H9 (cell line): ENCODE measurements around the gene PUM2. TPM values are rescaled to one million over a fixed set of nuclear protein-coding genes. Genes with fewer than 3 reads are reported as not detected.
A peak's percentile ranks its signal among the peaks of the same experiment; 100 is the strongest.

Source experiments
- DNase-seq: peaks from one replicate; pipeline ENCODE4 v3.0.0-alpha.2; 2017
- H2AFZ ChIP-seq: one replicate; pipeline ENCODE4 v1.6.1; 2013; ENCODE audit warnings: mild to moderate bottlenecking, low read length, control low read depth, moderate library complexity
- H2AK5ac ChIP-seq: 2 replicates; pipeline ENCODE4 v1.6.1; 2013; ENCODE audit warnings: low read length, control low read depth, mixed read lengths; ENCODE audit not compliant: insufficient read length
- H2BK120ac ChIP-seq: one replicate; pipeline ENCODE4 v1.6.1; 2013; ENCODE audit warnings: low read depth, mild to moderate bottlenecking, low read length, control low read depth, inconsistent platforms; ENCODE audit not compliant: poor library complexity, severe bottlenecking
- H2BK12ac ChIP-seq: 2 replicates; pipeline ENCODE4 v1.6.1; 2013; ENCODE audit warnings: low read length, control low read depth, mixed read lengths, low read depth; ENCODE audit not compliant: insufficient read length
- H2BK15ac ChIP-seq: 2 replicates; pipeline ENCODE4 v1.6.1; 2013; ENCODE audit warnings: low read depth, low read length, control low read depth
- H2BK20ac ChIP-seq: one replicate; pipeline ENCODE4 v1.6.1; 2013; ENCODE audit warnings: low read depth, mild to moderate bottlenecking, low read length, control low read depth, inconsistent platforms; ENCODE audit not compliant: poor library complexity, severe bottlenecking
- H2BK5ac ChIP-seq: 2 replicates; pipeline ENCODE4 v1.6.1; 2013; ENCODE audit warnings: low read length, control low read depth, mixed read lengths; ENCODE audit not compliant: insufficient read length
- H3K14ac ChIP-seq: 2 replicates; pipeline ENCODE4 v1.6.1; 2013; ENCODE audit warnings: low read length, control low read depth; ENCODE audit not compliant: insufficient read depth
- H3K18ac ChIP-seq: 2 replicates; pipeline ENCODE4 v1.6.1; 2013; ENCODE audit warnings: low read depth, mild to moderate bottlenecking, mixed read lengths, low read length, control low read depth; ENCODE audit not compliant: insufficient read length
- H3K23ac ChIP-seq: 2 replicates; pipeline ENCODE4 v1.6.1; 2013; ENCODE audit warnings: low read length, control low read depth, mixed read lengths, low read depth; ENCODE audit not compliant: insufficient read length
- H3K23me2 ChIP-seq: 2 replicates; pipeline ENCODE4 v1.6.1; 2013; ENCODE audit warnings: low read depth, mild to moderate bottlenecking, mixed read lengths, low read length, control low read depth; ENCODE audit not compliant: insufficient read length, poor library complexity, severe bottlenecking
- H3K27ac ChIP-seq: 2 replicates; pipeline ENCODE4 v1.5.1; 2013; ENCODE audit warnings: low read length, control low read depth, mixed read lengths, low read depth; ENCODE audit not compliant: insufficient read length
- H3K27me3 ChIP-seq: 2 replicates; pipeline ENCODE4 v1.6.1; 2013; ENCODE audit warnings: low read length, control low read depth, inconsistent platforms; ENCODE audit not compliant: insufficient read depth
- H3K4ac ChIP-seq: 2 replicates; pipeline ENCODE4 v1.6.1; 2013; ENCODE audit warnings: low read depth, mild to moderate bottlenecking, control low read depth, inconsistent platforms, low read length, moderate library complexity
- H3K4me1 ChIP-seq: 2 replicates; pipeline ENCODE4 v1.6.1; 2013; ENCODE audit warnings: low read length, control low read depth, inconsistent platforms; ENCODE audit not compliant: insufficient read depth
- H3K4me2 ChIP-seq: 2 replicates; pipeline ENCODE4 v1.6.1; 2013; ENCODE audit warnings: low read length, control low read depth, mixed read lengths; ENCODE audit not compliant: insufficient read length, insufficient read depth
- H3K56ac ChIP-seq: 2 replicates; pipeline ENCODE4 v1.6.1; 2013; ENCODE audit warnings: low read depth, mild to moderate bottlenecking, mixed read lengths, low read length, control low read depth; ENCODE audit not compliant: insufficient read length
- H3K79me1 ChIP-seq: 2 replicates; pipeline ENCODE4 v1.6.1; 2013; ENCODE audit warnings: low read depth, mild to moderate bottlenecking, moderate library complexity, low read length, control low read depth, inconsistent platforms; ENCODE audit not compliant: insufficient read depth, poor library complexity, severe bottlenecking
- H3K79me2 ChIP-seq: 2 replicates; pipeline ENCODE4 v1.6.1; 2013; ENCODE audit warnings: low read length, control low read depth, inconsistent platforms; ENCODE audit not compliant: insufficient read depth
- H3K9ac ChIP-seq: 2 replicates; pipeline ENCODE4 v1.6.1; 2013; ENCODE audit warnings: low read length, control low read depth, mixed read lengths; ENCODE audit not compliant: insufficient read length; ENCODE audit errors: extremely low read depth
- H3K9me3 ChIP-seq: one replicate; pipeline ENCODE4 v1.6.1; 2013; ENCODE audit warnings: low read depth, low read length, inconsistent platforms; ENCODE audit not compliant: control insufficient read depth
- H3T11ph ChIP-seq: one replicate; pipeline ENCODE4 v1.6.1; 2013; ENCODE audit warnings: mild to moderate bottlenecking, low read length, control low read depth, inconsistent platforms
- H4K20me1 ChIP-seq: one replicate; pipeline ENCODE4 v1.6.1; 2013; ENCODE audit not compliant: control insufficient read depth, insufficient read length, insufficient read depth
- H4K5ac ChIP-seq: 2 replicates; pipeline ENCODE4 v1.6.1; 2013; ENCODE audit warnings: low read depth, mild to moderate bottlenecking, mixed read lengths, low read length, control low read depth; ENCODE audit not compliant: insufficient read length
- H4K8ac ChIP-seq: replicated peaks from 2 replicates; pipeline ENCODE4 v1.6.1; 2013; ENCODE audit warnings: low read length, control low read depth, mixed read lengths, low read depth; ENCODE audit not compliant: insufficient read length
- H4K91ac ChIP-seq: 2 replicates; pipeline ENCODE4 v1.6.1; 2013; ENCODE audit warnings: low read depth, mild to moderate bottlenecking, moderate library complexity, mixed read lengths, low read length, control low read depth; ENCODE audit not compliant: insufficient read length
- H3K27ac Mint-ChIP-seq, 3 experiments: 2 replicates in 2 of 3; 3 replicates in 1 of 3; pipeline ENCODE4 v1.8.0; 2020 to 2021; ENCODE audit warnings: mixed read lengths in 3 of 3, mild to moderate bottlenecking in 1 of 3, moderate library complexity in 1 of 3
- H3K27me3 Mint-ChIP-seq: 2 replicates; pipeline ENCODE4 v1.8.0; 2021; ENCODE audit warnings: low read depth, mild to moderate bottlenecking, moderate library complexity, mixed read lengths
- H3K36me3 Mint-ChIP-seq, 3 experiments: 2 replicates in 2 of 3; 3 replicates in 1 of 3; pipeline ENCODE4 v1.8.0; 2020 to 2021; ENCODE audit warnings: low read depth in 3 of 3, mixed read lengths in 3 of 3; ENCODE audit not compliant: insufficient read depth in 1 of 3
- H3K4me1 Mint-ChIP-seq, 2 experiments: 2 replicates each; pipeline ENCODE4 v1.8.0; 2020; ENCODE audit warnings: mixed read lengths in 2 of 2
- H3K4me3 Mint-ChIP-seq, 2 experiments: 2 replicates in 1 of 2; 3 replicates in 1 of 2; pipeline ENCODE4 v1.8.0; 2020 to 2021; ENCODE audit warnings: mild to moderate bottlenecking in 2 of 2, mixed read lengths in 2 of 2, moderate library complexity in 1 of 2
- H3K9me3 Mint-ChIP-seq, 2 experiments: 2 replicates in 1 of 2; 3 replicates in 1 of 2; pipeline ENCODE4 v1.8.0; 2020; ENCODE audit warnings: mild to moderate bottlenecking in 2 of 2, mixed read lengths in 2 of 2, moderate library complexity in 1 of 2
- WGBS: extraction: QIAGEN DNeasy Blood & Tissue Kit; methylation state at CpG from one replicate; pipeline ENCODE4 v1.1.7; 2013; ENCODE audit warnings: missing lambda C conversion rate, low lambda C conversion rate, mixed read lengths; ENCODE audit not compliant: insufficient read length; ENCODE audit errors: extremely low coverage; 5-methylcytosine and 5-hydroxymethylcytosine counted together
- total RNA-seq: library from RNA; stranded (reverse); gene quantifications from 2 replicates; pipeline ENCODE4 v1.2.1, GENCODE V29; 2021
- TF ChIP-seq, protein P1 (sequence below): fragments of 200-600 bp; sonication (generic); conservative IDR thresholded peaks from 3 replicates; pipeline ENCODE4 v1.8.0; 2021; ENCODE audit warnings: antibody characterized with exemption, mild to moderate bottlenecking

PUM2 gene
- total RNA-seq, 1 experiment from 2014 or later = 96.6 TPM

DNA sequence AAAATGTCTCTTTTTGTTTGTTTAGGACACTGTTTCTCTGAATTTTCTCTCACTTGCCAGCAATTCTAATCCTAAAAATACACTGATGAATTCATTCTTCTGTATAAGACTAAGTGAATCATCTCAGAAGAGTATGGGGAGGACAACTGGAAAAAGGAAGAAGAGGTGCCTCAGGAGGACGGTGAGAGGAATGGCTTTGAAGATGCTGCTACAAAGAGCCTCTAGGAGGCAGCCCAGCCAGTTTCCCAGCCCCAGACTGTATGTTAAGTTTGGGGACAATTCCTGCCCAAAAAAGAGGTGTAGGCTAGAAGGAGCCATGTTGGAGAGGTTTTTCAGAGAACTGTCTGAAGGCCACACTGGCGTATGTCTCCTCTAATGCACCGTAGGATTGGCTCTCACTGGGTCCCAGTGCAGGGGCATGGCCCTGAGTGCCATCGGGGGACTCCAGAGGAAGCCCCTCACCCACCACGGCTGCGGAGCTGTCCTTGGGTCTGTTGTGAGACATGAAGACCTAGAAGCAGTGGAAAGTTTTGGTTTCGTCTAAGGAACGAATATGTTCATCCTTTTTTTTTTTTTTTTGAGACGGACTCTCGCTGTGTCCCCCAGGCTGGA, 122.6 kb downstream of the PUM2 start:
- Mint-ChIP-seq H3K27ac (no peak overlapping the region), H3K4me1 (peaks cover 24 to 30% of the 10 kb centered on the region in 2 experiments), H3K4me3 (no peak overlapping the region; a peak in 1 of 5 replicates), H3K9me3 (peaks cover 0 to 4% of the 10 kb centered on the region in 2 experiments; a peak in 2 of 5 replicates), H3K36me3 (no peaks in the 10 kb centered on the region), H3K27me3 (peaks cover 27% of the 10 kb centered on the region)
- H3K9me3 ChIP-seq = no peaks in the 10 kb centered on the region
- no peak overlapping the region for H3K4me2 ChIP-seq
- H3T11ph ChIP-seq = no peak overlapping the region
- H3K14ac ChIP-seq = no peak overlapping the region
- no peak overlapping the region for H2BK12ac ChIP-seq
- no peak overlapping the region for H3K23ac ChIP-seq
- H2BK5ac ChIP-seq = no peak overlapping the region
- no peak overlapping the region for H2AK5ac ChIP-seq
- no peak overlapping the region for H2BK120ac ChIP-seq
- H2AFZ ChIP-seq = no peak overlapping the region
- peaks cover 5% of the 10 kb centered on the region for H3K23me2 ChIP-seq
- H3K18ac ChIP-seq = no peak overlapping the region
- no peak overlapping the region for H3K9ac ChIP-seq
- H4K91ac ChIP-seq = no peak overlapping the region
- H3K56ac ChIP-seq = no peak overlapping the region
- peak; percentile 21 for DNase-seq
- no CpG with 5 or more reads among the region's 10 CpGs for WGBS
- H3K79me2 ChIP-seq = peaks cover under 1% of the 10 kb centered on the region; the same call in 1 of the 2 replicates
- H3K27me3 ChIP-seq = no peaks in the 10 kb centered on the region
- H3K4me1 ChIP-seq = peaks cover 2% of the 10 kb centered on the region; the same call in 1 of the 2 replicates
- H3K79me1 ChIP-seq = no peaks in the 10 kb centered on the region
- H3K27ac ChIP-seq = no peak overlapping the region
- no peaks in the 10 kb centered on the region for H4K20me1 ChIP-seq
- TF ChIP-seq, protein P1, sequence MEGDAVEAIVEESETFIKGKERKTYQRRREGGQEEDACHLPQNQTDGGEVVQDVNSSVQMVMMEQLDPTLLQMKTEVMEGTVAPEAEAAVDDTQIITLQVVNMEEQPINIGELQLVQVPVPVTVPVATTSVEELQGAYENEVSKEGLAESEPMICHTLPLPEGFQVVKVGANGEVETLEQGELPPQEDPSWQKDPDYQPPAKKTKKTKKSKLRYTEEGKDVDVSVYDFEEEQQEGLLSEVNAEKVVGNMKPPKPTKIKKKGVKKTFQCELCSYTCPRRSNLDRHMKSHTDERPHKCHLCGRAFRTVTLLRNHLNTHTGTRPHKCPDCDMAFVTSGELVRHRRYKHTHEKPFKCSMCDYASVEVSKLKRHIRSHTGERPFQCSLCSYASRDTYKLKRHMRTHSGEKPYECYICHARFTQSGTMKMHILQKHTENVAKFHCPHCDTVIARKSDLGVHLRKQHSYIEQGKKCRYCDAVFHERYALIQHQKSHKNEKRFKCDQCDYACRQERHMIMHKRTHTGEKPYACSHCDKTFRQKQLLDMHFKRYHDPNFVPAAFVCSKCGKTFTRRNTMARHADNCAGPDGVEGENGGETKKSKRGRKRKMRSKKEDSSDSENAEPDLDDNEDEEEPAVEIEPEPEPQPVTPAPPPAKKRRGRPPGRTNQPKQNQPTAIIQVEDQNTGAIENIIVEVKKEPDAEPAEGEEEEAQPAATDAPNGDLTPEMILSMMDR = peak; percentile 35; the same call in 2 of the 3 replicates
- H3K4ac ChIP-seq = no peak overlapping the region
- no peak overlapping the region for H2BK20ac ChIP-seq
- no peak overlapping the region for H4K8ac ChIP-seq
- no peak overlapping the region for H2BK15ac ChIP-seq
- H4K5ac ChIP-seq = no peak overlapping the region
